Uterus (tissue), 4 donors: ENCODE measurements around the gene CMTM5. TPM values are rescaled to one million over a fixed set of nuclear protein-coding genes. Genes with fewer than 3 reads are reported as not detected.

Source experiments
- DNase-seq, 2 donors: peaks; one replicate each; pipeline ENCODE4 v3.0.0-alpha.2; 2019 to 2020
- H3K27ac ChIP-seq, 2 donors: fragments of 200-600 bp; sonication (generic); 1 replicate in 1 of 2; 2 replicates in 1 of 2; pipeline ENCODE4 v1.5.1; 2016 to 2018
- H3K27me3 ChIP-seq, 2 donors: fragments of 200-600 bp; sonication (generic); one replicate each; pipeline ENCODE4 v1.5.1; 2018 to 2019; ENCODE audit warnings: control low read depth in 1 of 2
- H3K36me3 ChIP-seq, 2 donors: fragments of 200-600 bp; sonication (generic); one replicate each; pipeline ENCODE4 v1.5.1; 2019; ENCODE audit warnings: control low read depth in 1 of 2
- H3K4me1 ChIP-seq, 2 donors: fragments of 200-600 bp; sonication (generic); one replicate each; pipeline ENCODE4 v1.5.1; 2018 to 2019; ENCODE audit warnings: control low read depth in 1 of 2
- H3K4me3 ChIP-seq, 2 donors: fragments of 200-600 bp; sonication (generic); 1 replicate in 1 of 2; 2 replicates in 1 of 2; pipeline ENCODE4 v1.5.1; 2018 to 2019; ENCODE audit warnings: mild to moderate bottlenecking in 1 of 2
- H3K9me3 ChIP-seq, 2 donors: fragments of 200-600 bp; sonication (generic); one replicate each; pipeline ENCODE4 v1.5.1; 2019; ENCODE audit warnings: control low read depth in 1 of 2
- POLR2A ChIP-seq, 2 donors: fragments of 450-650 bp; IDR thresholded peaks; one replicate each; pipeline ENCODE4 v1.6.1; 2016; ENCODE audit warnings: antibody characterized with exemption in 2 of 2, mild to moderate bottlenecking in 1 of 2, moderate library complexity in 1 of 2
- intact Hi-C: fragments of 100-400 bp; cut with DNase I; formaldehyde crosslinking; loops from one replicate; pipeline ENCODE4 v1.15.1; 2023; ENCODE audit warnings: low total_unique reads
- total RNA-seq, 4 donors: library from RNA; depleted of rRNA in 3 of 4; stranded (reverse); fragments of >200 nt in 3 of 4; gene quantifications; one replicate each; pipeline versions ENCODE4 v1.1.0 to v1.2.4, GENCODE V29; 2014 to 2023
- TF ChIP-seq, protein P1 (sequence below), 4 experiments: fragments of 200-600 bp in 2 of 4; fragments of 450-650 bp in 2 of 4; sonication (generic) in 2 of 4; IDR thresholded peaks; one replicate each; pipeline ENCODE4 v1.5.1; 2016 to 2019; ENCODE audit warnings: antibody characterized with exemption in 4 of 4, mild to moderate bottlenecking in 2 of 4, moderate library complexity in 1 of 4
- donor health status: DM: yes; HTN: yes; CAD: no.

CMTM5 gene
- total RNA-seq, 4 donors from 2014 or later: 1.3 to 14.9 (median 6.5) TPM; not detected in 1

DNA sequence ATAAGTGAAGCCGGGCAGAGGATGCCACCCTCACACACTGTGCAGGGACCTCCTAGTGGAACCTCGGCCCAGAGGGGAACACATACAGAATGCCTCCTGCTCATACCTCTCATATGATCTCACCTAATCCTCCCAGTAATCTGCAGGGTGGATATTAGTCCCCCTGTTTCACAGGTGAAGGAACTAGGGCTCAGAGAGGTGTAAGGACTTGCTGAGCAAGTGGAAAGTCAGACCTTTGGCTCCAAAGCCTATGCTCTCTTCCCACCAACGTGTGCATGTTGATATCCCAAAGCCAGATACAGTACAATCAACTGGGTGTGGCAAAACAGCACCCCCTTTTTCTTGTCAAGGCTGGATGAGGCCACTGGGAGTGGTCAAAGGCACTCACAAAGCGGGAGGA is 27.1 kb downstream of the CMTM5 start:
- Histone ChIP-seq H3K27me3 (no peaks in the 10 kb centered on the region), H3K36me3 (no peaks in the 10 kb centered on the region), H3K4me1 (no peaks in the 10 kb centered on the region), H3K4me3 (no peak overlapping the region), H3K27ac (no peak overlapping the region), H3K9me3 (no peaks in the 10 kb centered on the region)
- DNase-seq: no peak
- no peak for TF ChIP-seq POLR2A (IDR thresholded peaks at IDR 0.05)
- TF ChIP-seq, protein P1, sequence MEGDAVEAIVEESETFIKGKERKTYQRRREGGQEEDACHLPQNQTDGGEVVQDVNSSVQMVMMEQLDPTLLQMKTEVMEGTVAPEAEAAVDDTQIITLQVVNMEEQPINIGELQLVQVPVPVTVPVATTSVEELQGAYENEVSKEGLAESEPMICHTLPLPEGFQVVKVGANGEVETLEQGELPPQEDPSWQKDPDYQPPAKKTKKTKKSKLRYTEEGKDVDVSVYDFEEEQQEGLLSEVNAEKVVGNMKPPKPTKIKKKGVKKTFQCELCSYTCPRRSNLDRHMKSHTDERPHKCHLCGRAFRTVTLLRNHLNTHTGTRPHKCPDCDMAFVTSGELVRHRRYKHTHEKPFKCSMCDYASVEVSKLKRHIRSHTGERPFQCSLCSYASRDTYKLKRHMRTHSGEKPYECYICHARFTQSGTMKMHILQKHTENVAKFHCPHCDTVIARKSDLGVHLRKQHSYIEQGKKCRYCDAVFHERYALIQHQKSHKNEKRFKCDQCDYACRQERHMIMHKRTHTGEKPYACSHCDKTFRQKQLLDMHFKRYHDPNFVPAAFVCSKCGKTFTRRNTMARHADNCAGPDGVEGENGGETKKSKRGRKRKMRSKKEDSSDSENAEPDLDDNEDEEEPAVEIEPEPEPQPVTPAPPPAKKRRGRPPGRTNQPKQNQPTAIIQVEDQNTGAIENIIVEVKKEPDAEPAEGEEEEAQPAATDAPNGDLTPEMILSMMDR (IDR thresholded peaks at IDR 0.05): no peak
- intact Hi-C loops: no loop called here

DNA sequence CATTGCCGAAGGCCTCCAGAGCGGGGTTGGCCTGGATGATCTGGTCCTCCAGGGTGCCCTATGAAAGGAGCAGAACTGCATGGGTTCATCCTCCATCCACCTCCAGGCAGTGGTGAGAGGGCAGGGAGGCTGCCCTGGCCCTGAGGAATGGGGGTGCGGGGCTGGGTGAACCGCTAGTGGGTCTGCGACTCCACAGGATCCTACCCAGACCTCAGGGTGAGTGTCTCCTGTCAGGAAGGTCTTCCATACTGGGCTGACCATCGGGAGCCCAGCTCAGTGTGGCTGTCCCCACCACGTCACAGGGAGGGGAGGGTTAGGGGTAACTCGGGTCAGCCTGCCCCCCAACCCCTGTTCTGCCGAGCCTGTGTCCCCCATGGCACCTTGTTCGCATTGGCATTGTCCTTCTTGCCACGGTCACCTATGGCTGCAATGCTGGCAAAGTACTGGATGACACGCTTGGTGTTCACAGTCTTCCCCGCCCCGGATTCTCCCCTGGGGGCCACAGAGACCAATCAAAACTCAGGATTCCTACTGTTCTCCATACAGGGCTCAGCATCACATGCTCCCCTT is 27.6 kb downstream of the CMTM5 start:
- H3K27ac ChIP-seq: no peak overlapping the region
- TF ChIP-seq, protein P1 (IDR thresholded peaks at IDR 0.05): no peak
- no peak for TF ChIP-seq POLR2A (IDR thresholded peaks at IDR 0.05)
- no peaks in the 10 kb centered on the region for H3K27me3 ChIP-seq
- no peak for DNase-seq
- intact Hi-C loops: no loop called here
- H3K9me3 ChIP-seq: no peaks in the 10 kb centered on the region
- H3K36me3 ChIP-seq: no peaks in the 10 kb centered on the region
- H3K4me1 ChIP-seq: no peaks in the 10 kb centered on the region
- H3K4me3 ChIP-seq: no peak overlapping the region

DNA sequence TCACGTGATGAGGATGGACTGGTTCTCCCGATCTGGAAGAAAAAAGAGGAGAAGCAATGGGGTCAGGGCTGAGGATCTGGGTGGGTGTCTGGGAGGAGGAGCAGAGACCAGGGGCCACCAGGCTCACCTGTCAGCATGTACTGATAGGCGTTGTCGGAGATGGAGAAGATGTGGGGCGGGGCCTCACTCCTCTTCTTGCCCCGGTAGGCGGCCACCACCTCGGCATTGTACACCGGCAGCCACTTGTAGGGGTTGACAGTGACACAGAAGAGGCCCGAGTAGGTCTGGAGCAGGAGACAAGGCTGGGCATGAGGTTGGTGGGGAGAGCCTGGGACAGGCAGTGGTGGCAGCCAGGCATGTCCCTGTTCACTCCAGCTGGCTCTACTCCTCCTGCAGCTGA is 28.2 kb downstream of the CMTM5 start:
- H3K27me3 ChIP-seq: no peaks in the 10 kb centered on the region
- no peak overlapping the region for H3K27ac ChIP-seq
- no peaks in the 10 kb centered on the region for H3K9me3 ChIP-seq
- intact Hi-C loops: no loop called here
- no peak overlapping the region for H3K4me3 ChIP-seq
- DNase-seq: no peak
- H3K36me3 ChIP-seq: no peaks in the 10 kb centered on the region
- TF ChIP-seq, protein P1 (IDR thresholded peaks at IDR 0.05): no peak
- TF ChIP-seq POLR2A (IDR thresholded peaks at IDR 0.05): no peak
- H3K4me1 ChIP-seq: no peaks in the 10 kb centered on the region

DNA sequence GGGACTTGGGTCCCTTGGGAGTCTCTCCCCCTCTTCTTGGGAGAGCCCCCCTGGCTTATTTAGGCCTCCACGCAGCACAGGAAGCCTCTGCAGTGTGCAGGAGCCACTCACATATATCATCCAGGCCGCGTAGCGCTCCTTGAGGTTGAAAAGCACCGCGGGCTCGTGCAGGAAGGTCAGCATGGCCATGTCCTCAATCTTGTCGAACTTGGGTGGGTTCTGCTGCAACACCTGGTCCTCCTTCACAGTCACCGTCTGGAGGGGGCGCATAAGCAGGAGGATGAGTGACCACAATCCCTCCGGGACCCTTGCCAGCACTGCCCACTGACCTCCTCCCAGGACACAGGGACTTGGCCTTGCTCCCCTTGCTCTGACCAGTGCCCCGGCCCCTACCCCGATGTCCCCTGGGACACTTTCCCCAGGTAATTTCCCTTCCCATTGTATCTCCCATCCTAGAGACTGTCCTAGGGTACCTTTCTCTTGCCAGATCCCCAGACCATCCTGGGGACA is 28.7 kb downstream of the CMTM5 start:
- Histone ChIP-seq H3K27me3 (no peaks in the 10 kb centered on the region), H3K4me3 (no peak overlapping the region), H3K36me3 (no peaks in the 10 kb centered on the region), H3K4me1 (no peaks in the 10 kb centered on the region), H3K27ac (no peak overlapping the region), H3K9me3 (no peaks in the 10 kb centered on the region)
- intact Hi-C loops: no loop called here
- no peak for DNase-seq
- no peak for TF ChIP-seq POLR2A (IDR thresholded peaks at IDR 0.05)
- TF ChIP-seq, protein P1 (IDR thresholded peaks at IDR 0.05): no peak

DNA sequence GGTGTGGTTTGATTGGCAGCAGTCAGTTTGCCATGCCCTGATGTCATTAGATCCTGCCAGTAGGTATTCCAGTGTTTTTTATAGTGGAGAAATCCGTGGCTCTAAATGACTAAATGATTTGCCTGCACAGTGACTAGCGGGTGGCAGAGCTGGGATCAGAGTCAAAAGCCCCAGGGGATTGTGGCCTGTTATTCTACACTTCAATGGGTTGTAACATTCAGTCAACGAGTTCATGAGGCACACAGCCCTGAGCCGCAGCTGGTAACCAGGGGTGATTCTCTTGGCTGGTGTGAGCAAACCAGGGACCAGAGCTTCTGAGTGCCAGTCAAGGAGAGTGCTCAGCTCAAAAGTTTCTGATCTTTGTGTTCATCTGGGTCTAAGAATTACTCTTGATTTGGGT is 29.4 kb downstream of the CMTM5 start:
- H3K27ac ChIP-seq: no peak overlapping the region
- TF ChIP-seq, protein P1 (IDR thresholded peaks at IDR 0.05): no peak
- TF ChIP-seq POLR2A (IDR thresholded peaks at IDR 0.05): no peak
- H3K4me1 ChIP-seq: no peaks in the 10 kb centered on the region
- no peaks in the 10 kb centered on the region for H3K36me3 ChIP-seq
- H3K9me3 ChIP-seq: no peaks in the 10 kb centered on the region
- H3K27me3 ChIP-seq: no peaks in the 10 kb centered on the region
- intact Hi-C loops: no loop called here
- no peak for DNase-seq
- no peak overlapping the region for H3K4me3 ChIP-seq
